HCT116 (cell line): ENCODE measurements around the gene PHF5A.

ENCODE experiments used
- ELF1 ChIP-seq: IDR thresholded peaks from 2 replicates; pipeline ENCODE4 v1.6.1; 2012; ENCODE audit warnings: low read depth, borderline replicate concordance
- EZH2 ChIP-seq: fragments of 200-600 bp; sonication (generic); IDR thresholded peaks from 2 replicates; pipeline ENCODE4 v1.6.1; 2017; ENCODE audit warnings: antibody characterized with exemption, mixed run types
- FOSL1 ChIP-seq: IDR thresholded peaks from 2 replicates; pipeline ENCODE4 v1.6.1; 2012; ENCODE audit warnings: low read depth
- JUND ChIP-seq: IDR thresholded peaks from 2 replicates; pipeline ENCODE4 v1.6.1; 2012
- MAX ChIP-seq: IDR thresholded peaks from 2 replicates; pipeline ENCODE4 v1.6.1; 2012
- POLR2A ChIP-seq: IDR thresholded peaks from 2 replicates; pipeline ENCODE4 v1.7.0; 2011; ENCODE audit warnings: borderline replicate concordance; ENCODE audit not compliant: insufficient read depth, insufficient read length; ENCODE audit errors: extremely low read depth
- POLR2AphosphoS5 ChIP-seq: IDR thresholded peaks from 2 replicates; pipeline ENCODE4 v1.6.1; 2011; ENCODE audit warnings: mild to moderate bottlenecking, low read depth, low read length, moderate library complexity
- REST ChIP-seq: IDR thresholded peaks from 2 replicates; pipeline ENCODE4 v1.6.1; 2012; ENCODE audit warnings: low read depth
- SRF ChIP-seq: IDR thresholded peaks from 2 replicates; pipeline ENCODE4 v1.6.1; 2012; ENCODE audit warnings: low read depth
- ZNF274 ChIP-seq: fragments of 200-500 bp; sonication (Bioruptor generic); IDR thresholded peaks from 2 replicates; pipeline ENCODE4 v1.6.1; 2014; ENCODE audit warnings: mild to moderate bottlenecking, low read depth, low read length, inconsistent platforms
- TF ChIP-seq, protein P1 (sequence below), 3 experiments: fragments of 200-600 bp in 1 of 3; sonication (generic) in 1 of 3; IDR thresholded peaks in 2 of 3; conservative IDR thresholded peaks in 1 of 3; 2 replicates each; pipeline ENCODE4 v1.5.1; 2012 to 2017; ENCODE audit warnings: low read depth in 2 of 3, low read length in 2 of 3, antibody characterized with exemption in 1 of 3, borderline replicate concordance in 1 of 3, control low read depth in 1 of 3, mild to moderate bottlenecking in 1 of 3, mixed read lengths in 1 of 3, mixed run types in 1 of 3, moderate library complexity in 1 of 3; ENCODE audit not compliant: insufficient read depth in 1 of 3

DNA sequence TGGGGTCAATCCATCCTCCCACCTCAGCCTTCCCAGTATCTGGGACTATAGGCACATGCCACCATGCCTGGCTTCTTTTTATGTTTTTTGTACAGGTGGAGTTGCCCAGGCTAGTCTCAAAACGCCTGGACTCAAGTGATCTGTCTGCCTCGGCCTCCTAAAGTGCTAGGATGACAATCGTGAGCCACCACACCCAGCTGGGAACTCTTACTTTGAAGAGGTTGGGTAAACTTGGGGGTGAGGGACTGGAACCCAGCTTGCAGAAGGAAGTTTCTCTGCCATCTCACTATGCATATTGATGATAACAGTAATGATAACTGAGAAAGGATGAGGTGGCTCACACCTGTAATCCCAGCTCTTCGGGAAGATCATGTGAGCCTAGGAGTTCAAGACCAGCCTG, 36.3 kb upstream of the PHF5A start:
- no peak for TF ChIP-seq MAX
- TF ChIP-seq ELF1, result no peak
- TF ChIP-seq EZH2, result no peak
- TF ChIP-seq, protein P1, sequence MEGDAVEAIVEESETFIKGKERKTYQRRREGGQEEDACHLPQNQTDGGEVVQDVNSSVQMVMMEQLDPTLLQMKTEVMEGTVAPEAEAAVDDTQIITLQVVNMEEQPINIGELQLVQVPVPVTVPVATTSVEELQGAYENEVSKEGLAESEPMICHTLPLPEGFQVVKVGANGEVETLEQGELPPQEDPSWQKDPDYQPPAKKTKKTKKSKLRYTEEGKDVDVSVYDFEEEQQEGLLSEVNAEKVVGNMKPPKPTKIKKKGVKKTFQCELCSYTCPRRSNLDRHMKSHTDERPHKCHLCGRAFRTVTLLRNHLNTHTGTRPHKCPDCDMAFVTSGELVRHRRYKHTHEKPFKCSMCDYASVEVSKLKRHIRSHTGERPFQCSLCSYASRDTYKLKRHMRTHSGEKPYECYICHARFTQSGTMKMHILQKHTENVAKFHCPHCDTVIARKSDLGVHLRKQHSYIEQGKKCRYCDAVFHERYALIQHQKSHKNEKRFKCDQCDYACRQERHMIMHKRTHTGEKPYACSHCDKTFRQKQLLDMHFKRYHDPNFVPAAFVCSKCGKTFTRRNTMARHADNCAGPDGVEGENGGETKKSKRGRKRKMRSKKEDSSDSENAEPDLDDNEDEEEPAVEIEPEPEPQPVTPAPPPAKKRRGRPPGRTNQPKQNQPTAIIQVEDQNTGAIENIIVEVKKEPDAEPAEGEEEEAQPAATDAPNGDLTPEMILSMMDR (IDR thresholded peaks at IDR 0.05 in 2 of 3, conservative IDR thresholded peaks at IDR 0.05 in 1 of 3; ENCODE audit: borderline replicate concordance in 1 of 3, insufficient read depth in 1 of 3, low read depth in 2 of 3, low read length in 2 of 3), result no peak
- no peak for TF ChIP-seq ZNF274
- no peak for TF ChIP-seq POLR2A
- TF ChIP-seq REST, result no peak
- TF ChIP-seq FOSL1, result no peak
- TF ChIP-seq JUND, result no peak
- TF ChIP-seq SRF, result no peak
- no peak for TF ChIP-seq POLR2AphosphoS5
